Mesendoderm (in vitro differentiated cells): ENCODE data around the gene REG1A.

Experiments used
- DNase-seq: peaks from one replicate; pipeline ENCODE4 v3.0.0; 2013
- H2AK5ac ChIP-seq: 2 replicates; pipeline ENCODE4 v1.6.1; 2013; ENCODE audit warnings: low read length, inconsistent platforms
- H2BK120ac ChIP-seq: 2 replicates; pipeline ENCODE4 v1.6.1; 2013; ENCODE audit warnings: low read depth, mild to moderate bottlenecking, low read length, moderate library complexity, mixed read lengths
- H2BK15ac ChIP-seq: replicated peaks from 2 replicates; pipeline ENCODE4 v1.6.1; 2013; ENCODE audit warnings: low read depth, mild to moderate bottlenecking, moderate library complexity
- H2BK5ac ChIP-seq: 2 replicates; pipeline ENCODE4 v1.6.1; 2013; ENCODE audit warnings: low read length, inconsistent platforms
- H3K18ac ChIP-seq: 2 replicates; pipeline ENCODE4 v1.6.1; 2013; ENCODE audit warnings: mild to moderate bottlenecking, low read length, mixed read lengths
- H3K23ac ChIP-seq: one replicate; pipeline ENCODE4 v1.6.1; 2013; ENCODE audit warnings: low read length
- H3K27ac ChIP-seq: 2 replicates; pipeline ENCODE4 v1.5.1; 2013; ENCODE audit warnings: low read depth, mild to moderate bottlenecking, inconsistent platforms, low read length, moderate library complexity
- H3K27me3 ChIP-seq: 2 replicates; pipeline ENCODE4 v1.6.1; 2013; ENCODE audit warnings: low read length, control low read depth, mild to moderate bottlenecking, inconsistent platforms; ENCODE audit not compliant: insufficient read depth, poor library complexity
- H3K36me3 ChIP-seq: 2 replicates; pipeline ENCODE4 v1.6.1; 2013; ENCODE audit warnings: low read length, inconsistent platforms; ENCODE audit not compliant: control insufficient read depth, insufficient read depth
- H3K4ac ChIP-seq: one replicate; pipeline ENCODE4 v1.6.1; 2013; ENCODE audit warnings: low read depth, mild to moderate bottlenecking, low read length, moderate library complexity
- H3K4me1 ChIP-seq: 2 replicates; pipeline ENCODE4 v1.6.1; 2013; ENCODE audit warnings: low read depth, low read length, inconsistent platforms; ENCODE audit not compliant: control insufficient read depth
- H3K4me2 ChIP-seq: 2 replicates; pipeline ENCODE4 v1.6.1; 2013; ENCODE audit warnings: low read length
- H3K4me3 ChIP-seq: 2 replicates; pipeline ENCODE4 v1.5.1; 2013; ENCODE audit warnings: mild to moderate bottlenecking, low read length
- H3K56ac ChIP-seq: one replicate; pipeline ENCODE4 v1.6.1; 2013; ENCODE audit warnings: low read length
- H3K79me1 ChIP-seq: 2 replicates; pipeline ENCODE4 v1.6.1; 2013; ENCODE audit warnings: low read length, inconsistent platforms
- H3K79me2 ChIP-seq: 2 replicates; pipeline ENCODE4 v1.6.1; 2013; ENCODE audit warnings: mild to moderate bottlenecking, low read length; ENCODE audit not compliant: control insufficient read depth, insufficient read depth
- H3K9ac ChIP-seq: 2 replicates; pipeline ENCODE4 v1.6.1; 2013; ENCODE audit warnings: low read length, inconsistent platforms
- H4K5ac ChIP-seq: one replicate; pipeline ENCODE4 v1.6.1; 2013; ENCODE audit warnings: low read length
- H4K8ac ChIP-seq: one replicate; pipeline ENCODE4 v1.6.1; 2013; ENCODE audit warnings: low read depth, mild to moderate bottlenecking, control low read depth, low read length, moderate library complexity
- WGBS: extraction: QIAGEN DNeasy Blood & Tissue Kit; methylation state at CpG from one replicate; pipeline ENCODE4 v1.1.7; 2013; ENCODE audit warnings: low lambda C conversion rate, missing lambda C conversion rate; ENCODE audit not compliant: insufficient coverage; ENCODE audit errors: extremely low coverage; 5-methylcytosine and 5-hydroxymethylcytosine counted together

REG1A gene

GRCh38 chr2:79129260-79129659 lies 9.0 kb downstream of the REG1A start:
- Histone ChIP-seq H2BK120ac (no peak overlapping the region), H3K79me2 (no peaks in the 10 kb centered on the region), H2BK5ac (no peak overlapping the region), H3K4me1 (no peaks in the 10 kb centered on the region), H4K5ac (no peak overlapping the region), H3K4me2 (no peak overlapping the region), H2AK5ac (no peak overlapping the region), H3K36me3 (no peaks in the 10 kb centered on the region), H3K56ac (no peak overlapping the region), H3K9ac (no peak overlapping the region), H3K4ac (no peak overlapping the region), H3K79me1 (no peaks in the 10 kb centered on the region), H3K4me3 (no peak overlapping the region), H3K27ac (no peak overlapping the region), H3K27me3 (no peaks in the 10 kb centered on the region), H3K23ac (no peak overlapping the region), H2BK15ac (no peak overlapping the region), H4K8ac (no peak overlapping the region), H3K18ac (no peak overlapping the region)
- WGBS: no CpG with 5 or more reads among the region's 6 CpGs
- DNase-seq: no peak

GRCh38 chr2:79129804-79130203 lies 9.5 kb downstream of the REG1A start:
- H3K23ac ChIP-seq: no peak overlapping the region
- H3K4me1 ChIP-seq: no peaks in the 10 kb centered on the region
- H4K8ac ChIP-seq: no peak overlapping the region
- H3K9ac ChIP-seq: no peak overlapping the region
- H2BK15ac ChIP-seq: no peak overlapping the region
- H3K4me2 ChIP-seq: no peak overlapping the region
- H4K5ac ChIP-seq: no peak overlapping the region
- no peak overlapping the region for H3K4ac ChIP-seq
- no peak overlapping the region for H3K4me3 ChIP-seq
- H3K79me1 ChIP-seq: no peaks in the 10 kb centered on the region
- no peak for DNase-seq
- no peak overlapping the region for H3K18ac ChIP-seq
- H3K79me2 ChIP-seq: no peaks in the 10 kb centered on the region
- H3K27ac ChIP-seq: no peak overlapping the region
- H3K36me3 ChIP-seq: no peaks in the 10 kb centered on the region
- H2AK5ac ChIP-seq: no peak overlapping the region
- no peak overlapping the region for H2BK5ac ChIP-seq
- no peaks in the 10 kb centered on the region for H3K27me3 ChIP-seq
- no peak overlapping the region for H3K56ac ChIP-seq
- no peak overlapping the region for H2BK120ac ChIP-seq

- H3K23ac ChIP-seq: no peak overlapping the region
- no peak overlapping the region for H3K18ac ChIP-seq
- H2BK15ac ChIP-seq: no peak overlapping the region
- H3K9ac ChIP-seq: no peak overlapping the region
- no peak overlapping the region for H3K4me2 ChIP-seq
- H3K36me3 ChIP-seq: no peaks in the 10 kb centered on the region
- H2AK5ac ChIP-seq: no peak overlapping the region
- no peak overlapping the region for H3K56ac ChIP-seq
- H3K4ac ChIP-seq: no peak overlapping the region
- no peaks in the 10 kb centered on the region for H3K27me3 ChIP-seq
- H2BK5ac ChIP-seq: no peak overlapping the region
- no peak overlapping the region for H4K8ac ChIP-seq
- H3K4me3 ChIP-seq: no peak overlapping the region
- H3K79me2 ChIP-seq: no peaks in the 10 kb centered on the region
- WGBS: no CpG with 5 or more reads among the region's 4 CpGs
- no peaks in the 10 kb centered on the region for H3K4me1 ChIP-seq
- H3K79me1 ChIP-seq: no peaks in the 10 kb centered on the region
- H3K27ac ChIP-seq: no peak overlapping the region
- DNase-seq: no peak
- H4K5ac ChIP-seq: no peak overlapping the region
- no peak overlapping the region for H2BK120ac ChIP-seq
Observed at GRCh38 chr2:79131687-79132086, 11.4 kb downstream of the REG1A start.

- H3K4me3 ChIP-seq: no peak overlapping the region
- no peak for DNase-seq
Observed at GRCh38 chr2:79138385-79138784, 18.1 kb downstream of the REG1A start.

GRCh38 chr2:79139423-79139822 lies 19.1 kb downstream of the REG1A start:
- Histone ChIP-seq H3K27ac (no peak overlapping the region), H4K5ac (no peak overlapping the region), H3K23ac (no peak overlapping the region), H3K79me1 (no peaks in the 10 kb centered on the region), H3K79me2 (no peaks in the 10 kb centered on the region), H2BK120ac (no peak overlapping the region), H3K4me3 (no peak overlapping the region), H3K9ac (no peak overlapping the region), H4K8ac (no peak overlapping the region), H3K4me2 (no peak overlapping the region), H2BK5ac (no peak overlapping the region), H3K18ac (no peak overlapping the region), H3K4me1 (no peaks in the 10 kb centered on the region), H3K4ac (no peak overlapping the region), H3K56ac (no peak overlapping the region), H3K36me3 (no peaks in the 10 kb centered on the region), H2BK15ac (no peak overlapping the region), H2AK5ac (no peak overlapping the region), H3K27me3 (no peaks in the 10 kb centered on the region)
- DNase-seq: no peak

More at GRCh38 chr2:79138385-79138784, 18.1 kb downstream of the REG1A start:
- H3K27ac ChIP-seq: no peak overlapping the region
- H3K79me2 ChIP-seq: no peaks in the 10 kb centered on the region
- no peaks in the 10 kb centered on the region for H3K36me3 ChIP-seq
- no CpG with 5 or more reads among the region's 3 CpGs for WGBS
- H4K8ac ChIP-seq: no peak overlapping the region
- no peak overlapping the region for H3K4ac ChIP-seq
- H3K9ac ChIP-seq: no peak overlapping the region
- no peak overlapping the region for H4K5ac ChIP-seq
- H3K18ac ChIP-seq: no peak overlapping the region
- H3K23ac ChIP-seq: no peak overlapping the region
- no peak overlapping the region for H2BK120ac ChIP-seq
- H3K4me1 ChIP-seq: no peaks in the 10 kb centered on the region
- H2BK5ac ChIP-seq: no peak overlapping the region
- no peaks in the 10 kb centered on the region for H3K79me1 ChIP-seq
- H2AK5ac ChIP-seq: no peak overlapping the region
- H3K27me3 ChIP-seq: no peaks in the 10 kb centered on the region
- H3K4me2 ChIP-seq: no peak overlapping the region
- no peak overlapping the region for H3K56ac ChIP-seq
- no peak overlapping the region for H2BK15ac ChIP-seq

DNA sequence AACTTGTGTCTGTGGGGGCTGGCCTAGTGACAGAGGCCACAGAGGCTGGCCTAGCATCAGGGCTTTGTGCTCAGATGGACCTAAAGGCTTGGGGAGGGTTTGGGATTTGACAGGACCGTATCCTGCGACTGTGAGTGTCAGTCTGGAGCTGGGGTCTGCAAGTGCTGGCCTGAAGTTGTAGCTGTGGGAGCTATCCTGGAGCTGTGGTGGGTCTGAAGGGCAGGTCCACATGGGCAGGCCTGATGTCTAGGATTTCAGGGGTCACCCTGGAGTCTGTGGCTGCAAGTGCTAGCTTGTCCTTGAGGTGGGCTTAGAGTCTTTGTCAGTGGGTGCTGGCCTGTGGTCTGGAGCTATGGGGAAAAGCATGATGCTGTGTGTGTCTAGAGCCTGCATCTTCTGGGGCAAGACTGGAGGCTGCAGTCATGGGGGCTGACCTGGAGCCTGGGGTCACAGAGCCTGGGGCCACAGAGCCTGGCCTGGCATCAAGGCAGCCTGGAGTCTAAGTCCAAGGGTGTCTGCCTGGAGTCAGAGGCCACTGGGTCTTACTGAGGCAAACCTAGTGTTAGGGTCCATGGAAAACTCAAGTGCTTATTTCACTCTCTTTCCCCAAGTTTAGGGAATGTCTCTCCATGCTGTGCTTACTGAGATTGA lies 35.7 kb downstream of the REG1A start:
- Histone ChIP-seq H3K27ac (no peak overlapping the region), H4K8ac (no peak overlapping the region), H2BK120ac (no peak overlapping the region), H3K4me1 (no peaks in the 10 kb centered on the region), H3K4me2 (no peak overlapping the region), H3K23ac (no peak overlapping the region), H3K36me3 (no peaks in the 10 kb centered on the region), H4K5ac (no peak overlapping the region), H3K27me3 (no peaks in the 10 kb centered on the region), H3K9ac (no peak overlapping the region), H3K18ac (no peak overlapping the region), H2BK5ac (no peak overlapping the region), H3K4ac (no peak overlapping the region), H3K79me1 (no peaks in the 10 kb centered on the region), H3K79me2 (no peaks in the 10 kb centered on the region), H2AK5ac (no peak overlapping the region), H2BK15ac (no peak overlapping the region), H3K56ac (no peak overlapping the region), H3K4me3 (no peak overlapping the region)
- no CpG with 5 or more reads among the region's 2 CpGs for WGBS
- DNase-seq: no peak
